SIG-M5 treated with dmso at 0.1 percent for 504 hours (cell line): Measurements from ENCODE around the gene RNF17.

Source experiments
- DNase-seq: peaks from one replicate; lab custom pipeline; 2025; ENCODE audit not compliant: unreplicated experiment; lab: John Stamatoyannopoulos, UW

Gene RNF17

DNA sequence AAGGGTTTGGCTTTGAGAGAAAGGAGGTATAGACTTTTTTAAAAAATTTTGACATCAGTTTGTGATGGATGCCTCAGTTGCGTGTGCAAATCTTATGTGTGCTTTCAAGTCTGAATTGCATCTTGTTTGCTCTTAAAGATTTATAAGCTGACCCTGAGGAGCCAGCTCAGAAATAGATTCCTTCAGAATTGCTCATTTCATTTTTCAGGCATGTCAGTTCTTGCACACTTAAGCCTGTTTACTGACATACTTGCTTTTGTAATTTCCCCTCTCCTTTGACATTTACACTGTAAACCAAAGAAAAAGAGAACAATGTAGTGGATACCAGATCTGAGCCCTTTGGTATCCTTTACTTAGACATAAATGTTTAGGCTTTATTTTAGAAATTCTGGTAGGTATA lies 87.6 kb downstream of the RNF17 start:
- peak; percentile 5 for DNase-seq

DNA sequence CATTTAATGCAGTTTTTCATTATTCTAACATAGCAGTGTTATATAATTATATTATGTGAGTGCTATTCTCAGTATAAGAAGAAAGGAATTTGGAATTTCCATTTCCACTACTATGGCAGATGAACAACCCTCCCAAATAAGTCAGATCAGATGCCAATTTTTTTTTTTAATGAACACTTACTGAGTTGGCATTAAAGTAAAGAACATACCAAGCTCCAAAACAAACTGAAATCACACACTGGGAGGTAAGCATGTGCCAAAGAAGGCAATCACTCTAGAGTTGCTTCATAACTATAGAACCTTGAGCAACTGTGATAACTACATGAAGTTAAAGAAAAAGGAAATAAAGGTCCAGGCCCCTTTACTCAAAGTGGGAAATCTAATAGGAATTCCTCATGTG lies 90.3 kb downstream of the RNF17 start:
- DNase-seq: peak; percentile 27

DNA sequence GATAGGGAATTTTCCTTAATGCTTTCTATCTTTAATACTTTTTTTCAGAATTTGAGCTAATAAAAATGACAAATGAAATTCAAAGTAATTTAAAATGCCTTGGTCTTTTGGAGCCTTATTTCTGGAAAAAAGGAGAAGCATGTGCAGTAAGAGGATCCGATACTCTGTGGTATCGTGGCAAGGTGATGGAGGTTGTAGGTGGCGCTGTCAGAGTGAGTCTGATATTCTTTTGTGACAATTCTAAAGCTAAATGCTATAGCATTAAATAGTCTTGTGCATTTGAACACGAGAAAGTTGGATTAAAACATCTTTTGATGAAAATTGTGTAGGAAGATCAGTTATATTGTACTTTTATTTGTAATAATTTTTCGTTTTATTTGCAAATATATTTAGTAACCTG lies 95.0 kb downstream of the RNF17 start:
- no peak for DNase-seq

DNA sequence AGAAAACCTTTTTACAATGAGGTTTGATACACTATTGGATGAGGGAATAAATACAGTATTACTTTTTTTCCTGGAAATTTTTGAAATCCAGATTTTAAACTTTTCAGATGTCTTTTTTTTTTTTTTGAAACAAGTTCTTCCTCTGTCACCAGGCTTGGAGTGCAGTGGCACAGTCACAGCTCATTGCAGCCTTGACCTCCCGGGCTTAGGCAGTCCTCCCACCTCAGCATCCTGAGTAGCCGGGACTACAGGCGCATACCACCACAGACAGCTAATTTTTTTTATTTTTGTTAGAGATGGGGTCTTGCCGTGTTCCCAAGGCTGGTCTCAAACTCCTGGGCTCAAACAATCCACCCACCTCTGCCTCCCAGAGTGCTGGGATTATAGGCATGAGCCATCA lies 96.8 kb downstream of the RNF17 start:
- DNase-seq: no peak

DNA sequence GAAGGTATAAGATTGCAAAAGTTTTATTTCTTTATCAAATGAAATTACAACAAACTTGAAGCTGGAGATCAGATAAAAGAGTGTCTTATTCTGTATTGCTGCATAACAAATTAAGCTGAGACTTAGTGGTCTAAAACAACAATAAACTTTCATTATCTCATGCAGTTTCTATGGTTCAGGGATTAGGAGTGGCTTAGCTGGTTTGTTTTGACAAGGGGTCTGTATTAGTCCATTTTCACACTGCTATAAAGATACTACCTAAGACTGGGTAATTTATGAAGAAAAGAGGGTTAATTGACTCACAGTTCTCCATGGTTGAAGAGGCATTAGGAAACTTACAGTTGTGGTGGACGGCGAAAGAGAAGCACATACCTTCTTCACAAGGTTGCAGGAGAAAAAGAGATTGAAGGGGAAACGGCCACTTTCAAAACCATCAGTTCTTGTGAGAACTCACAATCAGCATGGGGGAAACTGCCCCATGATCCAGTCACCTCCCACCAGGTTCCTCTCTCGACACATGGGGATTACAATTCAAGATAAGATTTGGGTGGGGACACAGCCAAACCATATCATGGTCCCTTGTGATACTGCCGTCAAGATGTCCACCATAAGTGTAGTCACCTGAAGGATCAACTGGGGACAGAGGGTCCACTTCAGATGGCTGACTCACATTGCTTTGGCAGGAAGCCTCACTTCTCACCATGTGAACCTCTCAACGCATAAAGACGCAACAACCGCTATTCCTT lies 97.8 kb downstream of the RNF17 start:
- no peak for DNase-seq

DNA sequence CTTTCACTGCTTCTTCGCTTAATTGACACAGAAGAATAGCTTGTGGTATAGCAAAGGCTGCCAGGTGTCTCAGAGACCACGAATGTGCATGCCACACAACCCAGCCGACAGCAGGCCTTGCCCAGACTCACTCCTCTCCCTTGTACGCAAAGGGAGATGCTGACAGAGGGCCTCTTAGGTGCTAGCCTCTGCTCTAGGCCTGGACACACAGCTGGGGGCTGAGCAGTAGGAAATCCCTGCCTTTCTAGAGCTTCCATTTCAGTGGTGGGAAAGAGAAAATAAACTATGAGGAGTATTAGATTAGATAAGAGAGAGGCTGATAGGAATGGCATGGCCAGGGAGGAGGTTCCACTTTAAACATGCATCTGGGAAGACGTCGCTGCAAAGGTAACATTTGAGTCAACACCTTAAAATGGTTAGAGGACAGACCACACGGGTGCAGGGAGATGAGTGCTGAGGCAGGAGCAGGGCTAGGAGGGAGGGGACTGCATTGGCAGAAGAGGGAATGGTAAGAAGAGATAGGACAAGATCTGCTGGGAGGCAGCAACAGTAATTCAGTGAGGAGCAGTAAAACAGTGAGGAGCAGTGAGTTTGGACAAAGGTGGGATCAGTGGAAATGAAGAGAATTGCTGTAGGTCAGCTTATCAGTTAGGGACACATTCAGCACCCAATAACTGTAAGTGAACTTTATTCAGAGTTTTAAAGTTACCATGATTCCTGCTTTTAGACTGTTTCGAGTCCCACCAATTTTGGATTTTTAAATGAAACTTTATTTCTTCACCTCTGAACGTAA lies 100.0 kb downstream of the RNF17 start:
- no peak for DNase-seq

DNA sequence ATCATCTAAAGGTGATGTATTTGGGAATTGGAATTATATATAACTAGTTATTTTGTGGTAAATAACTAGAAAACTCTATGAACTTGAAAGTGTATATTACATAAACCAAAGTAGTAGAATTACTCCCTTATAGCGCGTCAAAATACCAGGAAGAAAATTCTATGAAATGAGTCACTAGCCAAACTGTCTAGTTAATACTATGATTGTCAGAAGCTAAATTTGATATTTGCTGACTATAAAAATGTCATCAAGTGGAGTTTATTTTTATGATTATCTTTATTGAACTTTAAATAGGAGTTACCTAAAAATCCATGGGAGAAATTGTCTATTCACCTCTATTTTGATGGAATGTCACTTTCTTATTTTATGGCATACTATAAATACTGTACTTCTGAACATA lies 100.6 kb downstream of the RNF17 start:
- DNase-seq: no peak

DNA sequence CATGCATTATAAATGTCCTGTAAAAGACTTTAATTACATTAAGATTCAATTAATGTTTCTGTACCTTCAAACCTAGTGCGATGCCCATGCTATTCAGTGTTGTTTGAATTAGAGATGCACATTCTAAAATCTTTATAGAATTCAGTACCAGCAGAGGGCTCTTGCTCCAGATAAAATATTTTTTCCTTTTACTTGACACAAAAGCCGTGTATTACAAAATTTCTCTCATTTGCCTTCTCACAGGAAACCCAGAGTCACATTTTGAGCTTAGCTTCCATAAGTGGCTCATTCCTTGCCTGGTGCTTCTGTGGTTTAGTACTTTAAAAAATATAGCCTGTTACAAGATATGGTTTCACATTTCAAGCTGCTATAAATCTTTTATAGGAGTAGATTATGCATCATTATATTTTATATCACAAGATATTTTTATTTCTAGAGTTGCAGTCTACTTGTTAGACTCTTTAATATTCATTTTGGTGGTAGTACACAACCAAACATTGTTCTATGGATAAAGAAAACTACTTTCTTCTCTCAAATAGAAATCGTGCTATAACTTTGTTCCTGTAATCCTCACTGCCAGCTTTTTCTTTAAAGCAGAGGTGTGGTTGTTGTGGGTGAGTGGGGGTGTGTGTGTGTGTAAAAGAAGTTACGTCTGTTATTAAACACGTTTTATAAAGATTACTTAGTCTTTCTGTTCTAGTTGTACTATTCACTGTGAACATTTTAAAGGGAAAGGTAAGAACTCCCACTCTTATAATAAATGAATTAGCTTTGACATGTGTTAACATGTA lies 101.4 kb downstream of the RNF17 start:
- peak; percentile 27 for DNase-seq

DNA sequence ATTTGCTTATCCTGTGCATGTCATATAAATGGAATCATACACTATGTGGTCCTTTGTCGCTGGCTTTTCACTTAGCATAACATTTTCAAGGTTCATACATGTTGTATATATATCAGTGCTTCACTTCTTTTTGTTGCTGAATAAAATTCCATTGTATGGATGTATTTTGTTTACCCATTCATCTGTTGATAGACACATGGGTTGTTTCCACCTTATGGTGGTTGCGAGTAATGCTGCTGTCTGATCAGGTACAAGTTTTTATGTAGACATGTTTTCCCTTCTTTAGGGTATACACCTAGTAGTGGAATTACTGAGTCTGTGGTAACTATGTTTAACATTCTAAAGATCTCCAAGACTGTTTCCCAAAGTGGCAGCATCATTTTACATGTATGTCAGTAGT lies 102.5 kb downstream of the RNF17 start:
- no peak for DNase-seq

DNA sequence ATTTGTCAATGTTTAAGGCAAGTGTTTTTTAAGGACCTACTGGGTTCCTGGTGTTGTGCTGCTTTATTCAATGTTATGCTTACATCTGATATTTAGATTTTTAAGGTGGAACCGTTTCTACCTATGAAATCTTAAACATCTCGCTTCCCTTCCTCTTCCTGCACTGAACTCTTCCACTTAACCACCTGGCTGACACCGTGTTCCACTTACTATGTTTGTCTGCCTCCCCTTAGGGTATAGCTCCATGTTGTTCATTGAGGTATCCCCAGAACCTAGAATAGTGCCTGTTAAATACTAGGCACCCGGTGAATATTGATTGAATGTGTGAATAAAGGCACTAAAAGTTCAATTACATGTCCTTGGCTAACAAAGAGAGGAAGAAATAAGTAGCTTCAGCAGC lies 104.9 kb downstream of the RNF17 start:
- DNase-seq: no peak

DNA sequence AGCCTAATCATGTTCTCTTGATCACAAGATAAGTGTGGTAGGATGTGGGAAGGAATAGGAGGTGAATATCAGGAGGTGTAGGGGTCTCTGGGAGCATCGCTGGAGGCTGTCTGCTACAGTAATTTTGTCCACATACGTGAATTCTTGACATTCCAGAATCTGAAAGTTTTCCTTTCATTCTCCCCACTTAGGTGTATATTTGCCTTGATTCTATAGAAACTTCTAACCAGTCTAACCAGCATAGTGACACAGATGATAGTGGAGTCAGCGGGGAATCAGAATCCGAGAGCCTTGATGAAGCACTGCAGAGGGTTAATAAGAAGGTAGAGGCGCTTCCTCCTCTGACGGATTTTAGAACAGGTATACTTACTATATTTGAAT lies 106.4 kb downstream of the RNF17 start:
- DNase-seq: peak; percentile 12

DNA sequence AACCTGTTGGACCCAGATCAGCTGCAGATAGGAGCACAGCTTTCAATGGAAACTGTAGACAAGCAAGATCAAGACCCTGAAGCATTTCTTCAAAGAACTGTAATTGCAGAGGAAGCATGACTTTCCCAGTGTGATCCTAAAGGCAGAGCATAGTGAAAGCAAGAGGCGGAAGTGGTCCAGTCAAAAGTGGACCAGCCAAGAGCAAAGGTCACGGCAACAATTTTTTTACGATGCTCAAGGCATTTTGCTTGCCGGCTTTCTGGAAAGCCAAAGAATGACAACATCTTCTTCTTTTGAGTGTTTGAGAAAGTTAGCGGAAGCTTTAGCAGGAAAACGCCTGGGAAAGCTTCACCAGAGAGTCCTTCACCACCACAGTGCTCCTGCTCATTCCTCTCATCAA lies 111.6 kb downstream of the RNF17 start:
- no peak for DNase-seq

DNA sequence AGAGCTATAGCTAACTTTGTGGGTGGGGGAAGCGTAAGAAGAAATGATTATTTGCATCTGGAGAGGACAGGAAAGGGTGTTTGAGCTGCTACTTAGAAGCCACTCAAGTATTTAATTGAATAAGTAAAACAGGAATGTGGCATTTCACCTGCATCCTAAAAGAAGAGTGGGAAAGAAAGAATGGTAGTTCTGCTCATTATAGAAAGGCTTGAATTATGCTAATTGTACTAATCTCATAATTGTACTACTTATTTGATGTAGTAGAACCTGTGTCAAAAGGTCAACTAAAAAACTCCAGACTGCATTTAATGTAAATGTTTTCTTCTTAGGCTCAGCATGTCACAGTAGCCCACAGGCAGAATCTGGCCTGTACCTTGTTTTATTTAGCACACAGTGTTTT lies 113.6 kb downstream of the RNF17 start:
- DNase-seq: no peak

DNA sequence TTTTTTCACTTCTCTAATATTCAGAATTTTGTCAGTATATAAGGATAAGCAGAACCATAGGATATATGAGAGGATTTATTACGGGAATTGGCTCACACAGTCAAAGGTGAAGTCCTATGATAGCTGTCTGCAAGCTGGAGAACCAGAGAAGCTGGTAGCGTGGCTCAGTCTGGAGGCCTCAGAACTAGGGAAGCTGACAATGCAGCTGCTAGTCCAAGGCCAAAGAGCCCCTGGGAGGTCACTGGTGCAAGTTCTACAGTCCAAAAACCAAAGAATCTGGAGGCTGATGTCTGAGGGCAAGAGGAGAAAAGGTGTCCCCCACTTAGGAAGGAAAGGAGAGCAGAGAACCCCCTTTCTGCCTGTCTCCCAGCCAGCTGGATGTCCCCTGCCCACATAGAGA lies 114.4 kb downstream of the RNF17 start:
- no peak for DNase-seq

DNA sequence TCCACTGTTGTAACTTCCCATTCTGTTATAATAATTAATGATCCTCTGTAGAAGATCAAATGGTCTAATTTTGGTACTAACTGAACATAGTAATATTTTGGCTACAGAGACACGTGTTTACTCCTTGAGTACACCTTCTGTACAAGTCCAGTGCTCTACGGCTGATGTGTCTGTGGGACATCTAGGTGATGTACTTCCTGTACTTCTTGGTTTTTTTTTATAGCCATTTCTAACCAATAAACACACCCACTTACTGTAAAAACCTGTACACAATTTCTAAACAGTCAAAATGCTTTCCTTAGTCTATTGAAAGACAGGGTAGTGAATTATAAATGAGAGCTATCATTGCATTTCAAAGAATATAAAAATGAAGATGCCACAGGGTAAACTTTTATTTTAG lies 118.7 kb downstream of the RNF17 start:
- DNase-seq: no peak

DNA sequence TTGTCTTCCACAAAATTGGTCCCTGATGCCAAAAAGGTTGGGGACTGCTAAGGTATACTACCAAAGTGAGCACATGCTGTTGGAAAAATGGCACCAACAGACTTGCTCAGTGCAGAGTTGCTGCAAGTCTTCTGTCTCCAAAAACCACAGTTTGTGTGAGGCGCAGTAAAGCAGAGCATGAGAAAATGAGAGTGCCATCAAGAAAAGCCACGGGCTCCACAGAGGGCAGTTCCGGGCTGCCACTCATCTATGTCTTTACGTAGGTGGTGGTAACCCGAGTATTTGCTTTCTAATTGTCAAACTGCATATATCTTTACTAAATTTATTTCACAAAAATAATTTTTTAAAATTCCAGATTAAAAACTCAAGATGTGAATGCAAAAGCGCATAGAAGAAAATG lies 123.8 kb downstream of the RNF17 start:
- DNase-seq: no peak

DNA sequence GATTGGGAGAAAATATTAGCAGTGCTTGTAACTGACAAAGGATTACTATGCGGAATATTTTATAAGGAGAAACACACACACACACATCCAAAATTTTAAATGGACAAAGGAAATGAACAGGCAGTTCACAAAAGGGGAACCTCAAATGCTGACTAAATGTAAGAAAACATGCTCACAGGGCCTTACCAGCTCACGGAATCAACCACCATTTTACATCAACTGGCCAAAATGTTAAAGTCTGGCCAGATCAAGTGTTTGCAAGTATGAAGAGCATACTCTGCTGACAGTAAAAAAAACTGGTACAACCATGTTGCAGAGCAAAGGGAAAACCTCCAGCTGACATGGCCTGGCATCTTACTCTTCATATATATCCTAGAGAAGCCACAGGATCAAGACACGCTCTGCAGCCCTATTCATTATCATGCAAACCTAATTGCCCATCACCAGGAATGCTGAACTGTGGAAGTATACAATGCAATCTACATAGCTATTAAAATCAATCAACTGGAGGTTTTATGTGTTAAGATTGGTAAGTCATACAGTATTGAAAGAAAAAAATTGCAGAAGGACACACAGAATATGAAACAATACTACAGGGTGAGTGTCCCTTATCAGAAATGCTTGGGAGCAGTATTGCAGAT lies 124.4 kb downstream of the RNF17 start:
- DNase-seq: no peak

DNA sequence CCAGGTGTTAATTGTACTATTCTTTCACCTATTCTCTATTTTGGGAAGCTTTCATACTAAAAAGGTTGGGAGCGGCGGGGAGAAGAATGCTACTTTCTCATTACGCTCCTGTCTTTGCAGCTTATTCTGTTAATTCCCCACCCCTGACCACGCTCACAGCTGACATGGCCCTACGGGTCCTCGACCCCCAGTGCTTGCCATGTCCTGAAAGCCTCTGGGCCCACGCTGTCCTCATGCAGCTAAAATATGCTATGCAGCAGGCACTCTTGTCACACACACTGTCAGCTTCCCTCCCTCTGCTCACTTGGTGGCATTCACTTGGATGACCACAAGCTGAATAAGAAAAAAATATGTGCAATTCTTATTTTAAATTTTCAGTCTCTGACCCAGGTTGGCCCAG lies 126.3 kb downstream of the RNF17 start:
- DNase-seq: no peak

DNA sequence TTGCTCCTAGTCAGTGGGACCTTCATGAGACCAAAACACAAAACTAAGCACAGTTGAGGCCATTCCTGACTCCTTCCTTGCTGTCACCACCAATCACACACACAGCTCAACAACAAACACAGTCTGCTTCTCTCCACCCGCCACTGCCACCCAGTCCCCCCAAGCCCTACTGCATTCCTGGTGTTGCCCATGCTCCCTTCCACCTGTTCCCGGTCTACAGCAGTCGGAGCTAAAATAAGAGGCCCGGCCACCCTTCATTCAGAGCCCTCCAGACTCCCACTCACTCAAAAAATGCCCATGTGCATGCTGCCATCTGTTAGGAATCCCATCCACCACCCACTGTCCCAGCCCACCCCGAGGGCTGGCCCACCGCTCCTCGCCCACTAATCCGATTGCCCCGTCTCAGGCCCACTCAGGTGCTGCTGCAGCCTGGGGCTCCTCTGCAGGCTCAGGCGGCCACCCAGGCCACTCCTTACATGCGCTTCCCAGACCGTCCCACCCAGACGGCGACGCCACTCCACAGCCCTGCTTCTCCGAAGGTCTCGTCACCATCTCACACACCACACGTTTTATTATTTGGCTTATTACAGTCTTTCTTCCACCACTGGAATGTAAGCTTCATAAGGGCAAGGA lies 127.6 kb downstream of the RNF17 start:
- no peak for DNase-seq

DNA sequence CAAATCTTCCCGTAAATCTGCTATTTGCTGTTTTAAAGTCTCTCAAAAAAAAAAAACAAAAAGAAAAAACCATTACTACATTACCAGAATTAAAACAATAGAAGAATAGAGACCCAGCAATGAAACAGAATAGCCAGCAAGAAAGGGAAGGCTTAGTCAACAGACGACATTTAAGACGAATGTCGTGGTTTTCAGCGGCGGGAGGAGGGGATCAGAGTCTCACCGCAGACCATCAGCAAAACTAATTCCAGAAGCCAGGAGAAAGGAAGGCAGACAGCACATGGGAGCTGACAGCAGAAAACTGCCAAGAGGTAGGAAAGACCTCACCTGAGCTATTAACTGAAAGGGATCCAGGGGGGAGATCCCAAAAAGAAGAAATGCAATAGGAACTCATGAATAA lies 128.9 kb downstream of the RNF17 start:
- no peak for DNase-seq

DNA sequence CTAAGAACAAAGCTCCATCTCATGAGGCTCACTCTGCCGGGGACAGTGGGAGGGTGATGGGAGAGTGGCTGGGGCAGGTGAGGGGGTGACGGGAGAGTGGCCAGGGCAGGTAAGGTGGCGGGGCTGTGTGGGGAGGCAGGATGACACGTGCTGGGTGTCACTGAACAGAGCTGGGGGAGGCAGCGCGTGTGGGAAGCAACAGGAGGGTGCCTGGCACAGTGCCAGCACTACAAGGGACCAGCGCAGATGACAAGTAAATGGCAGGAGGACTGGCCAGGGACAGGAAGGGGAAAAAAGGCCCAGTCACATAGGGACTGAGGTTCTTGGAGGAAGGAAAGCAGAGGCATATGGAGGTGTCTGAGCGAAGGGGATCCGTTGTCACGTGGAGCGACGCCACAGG lies 129.9 kb downstream of the RNF17 start:
- no peak for DNase-seq
